ENCODE measurements around the gene LCMT1.
"Not testable (repeated sequence)": the region's sequence is repeated elsewhere in the genome, so short reads cannot be mapped to it uniquely, and the experiment has no call there.

LCMT1 gene

GRCh38 chr16:25094596-25094995, 16.9 kb upstream of the LCMT1 start:
- no peak for DNase-seq (ENCODE audit: low read depth, low spot score)

- no peak for DNase-seq (ENCODE audit: low read depth, low spot score)
These were observed 15.9 kb upstream of the LCMT1 start for GRCh38 chr16:25095636-25096035.

- DNase-seq (ENCODE audit: low read depth, low spot score), result no peak
These were observed 14.1 kb upstream of the LCMT1 start for GRCh38 chr16:25097276-25097975.

GRCh38 chr16:25100511-25100910, 11.0 kb upstream of the LCMT1 start:
- no peak for DNase-seq (ENCODE audit: low read depth, low spot score)

GRCh38 chr16:25106567-25107465, 4.7 kb upstream of the LCMT1 start:
- peak; percentile 95 for DNase-seq (ENCODE audit: low read depth, low spot score)

- no peak for DNase-seq (ENCODE audit: low read depth, low spot score)
These were observed 4.1 kb upstream of the LCMT1 start for GRCh38 chr16:25107466-25107792.

- peak; percentile 26 for DNase-seq (ENCODE audit: low read depth, low spot score)
These were observed 3.5 kb upstream of the LCMT1 start for GRCh38 chr16:25108054-25108453.

GRCh38 chr16:25109643-25110042, 1.9 kb upstream of the LCMT1 start:
- DNase-seq (ENCODE audit: low read depth, low spot score), result peak; percentile 21

- DNase-seq (ENCODE audit: low read depth, low spot score), result no peak
These were observed 1.1 kb upstream of the LCMT1 start for GRCh38 chr16:25110387-25110947.

GRCh38 chr16:25114121-25114520, 2.6 kb downstream of the LCMT1 start:
- DNase-seq (ENCODE audit: low read depth, low spot score), result no peak

GRCh38 chr16:25118851-25119578, 7.5 kb downstream of the LCMT1 start:
- DNase-seq (ENCODE audit: low read depth, low spot score), result no peak

GRCh38 chr16:25121824-25122600, 10.5 kb downstream of the LCMT1 start:
- DNase-seq (ENCODE audit: low read depth, low spot score), result no peak

GRCh38 chr16:25124503-25124902, 13.0 kb downstream of the LCMT1 start:
- no peak for DNase-seq (ENCODE audit: low read depth, low spot score)

GRCh38 chr16:25126086-25126666, 14.6 kb downstream of the LCMT1 start:
- DNase-seq (ENCODE audit: low read depth, low spot score), result not testable (repeated sequence)

GRCh38 chr16:25126820-25127232, 15.3 kb downstream of the LCMT1 start:
- no peak for DNase-seq (ENCODE audit: low read depth, low spot score)

GRCh38 chr16:25132751-25133150, 21.2 kb downstream of the LCMT1 start:
- not testable (repeated sequence) for DNase-seq (ENCODE audit: low read depth, low spot score)

GRCh38 chr16:25134166-25134700, 22.7 kb downstream of the LCMT1 start:
- no peak for DNase-seq (ENCODE audit: low read depth, low spot score)

GRCh38 chr16:25135254-25135878, 23.8 kb downstream of the LCMT1 start:
- DNase-seq (ENCODE audit: low read depth, low spot score), result no peak

- DNase-seq (ENCODE audit: low read depth, low spot score), result no peak
These were observed 26.6 kb downstream of the LCMT1 start for GRCh38 chr16:25138130-25138529.

- DNase-seq (ENCODE audit: low read depth, low spot score), result peak; percentile 47
These were observed 28.9 kb downstream of the LCMT1 start for GRCh38 chr16:25140459-25140858.
